Astrocyte (in vitro differentiated cells and primary cell): ENCODE results near the gene RPH3AL. TPM values are rescaled to one million over a fixed set of nuclear protein-coding genes. Genes with fewer than 3 reads are reported as not detected.

Experiments
- DNase-seq: peaks from one replicate; pipeline ENCODE4 v3.0.0-alpha.2; 2010; ENCODE audit warnings: low read depth
- FAIRE-seq: peaks from 2 replicates; lab custom pipeline; 2011; peaks lifted over from hg19 to GRCh38; lab: Jason Lieb, UNC
- H2AFZ ChIP-seq: 2 replicates; pipeline ENCODE4 v1.6.0; 2012; ENCODE audit warnings: low read depth, low read length, inconsistent platforms
- H3K27ac ChIP-seq: 2 replicates; pipeline ENCODE4 v1.5.1; 2011; ENCODE audit warnings: low read depth, low read length, inconsistent platforms
- H3K27me3 ChIP-seq: 2 replicates; pipeline ENCODE4 v1.6.0; 2011; ENCODE audit warnings: low read length, inconsistent platforms; ENCODE audit not compliant: insufficient read depth
- H3K36me3 ChIP-seq: 2 replicates; pipeline ENCODE4 v1.5.1; 2011; ENCODE audit warnings: low read length, inconsistent platforms; ENCODE audit not compliant: insufficient read depth
- H3K4me1 ChIP-seq: 2 replicates; pipeline ENCODE4 v1.5.1; 2011; ENCODE audit warnings: low read length, inconsistent platforms; ENCODE audit not compliant: insufficient read depth
- H3K4me2 ChIP-seq: 2 replicates; pipeline ENCODE4 v1.6.0; 2012; ENCODE audit warnings: low read length, inconsistent platforms
- H3K4me3 ChIP-seq: 2 replicates; pipeline ENCODE4 v1.5.1; 2011; ENCODE audit warnings: low read depth, mild to moderate bottlenecking, low read length, inconsistent platforms; ENCODE audit not compliant: insufficient read depth
- H3K79me2 ChIP-seq: 2 replicates; pipeline ENCODE4 v1.6.0; 2012; ENCODE audit warnings: mild to moderate bottlenecking, low read length, inconsistent platforms; ENCODE audit not compliant: insufficient read depth
- H3K9ac ChIP-seq: 2 replicates; pipeline ENCODE4 v1.6.0; 2012; ENCODE audit warnings: mild to moderate bottlenecking, low read length, inconsistent platforms
- H3K9me3 ChIP-seq: 2 replicates; pipeline ENCODE4 v1.5.1; 2012; ENCODE audit warnings: low read depth, mild to moderate bottlenecking, low read length, inconsistent platforms; ENCODE audit not compliant: insufficient read depth
- H4K20me1 ChIP-seq: 2 replicates; pipeline ENCODE4 v1.6.0; 2012; ENCODE audit warnings: low read length, inconsistent platforms; ENCODE audit not compliant: insufficient read depth
- H3K27ac Mint-ChIP-seq: one replicate; pipeline ENCODE4 v1.8.0; 2021; ENCODE audit warnings: mild to moderate bottlenecking, mixed read lengths; ENCODE audit not compliant: unreplicated experiment
- H3K27me3 Mint-ChIP-seq: one replicate; pipeline ENCODE4 v1.8.0; 2021; ENCODE audit warnings: low read depth, mixed read lengths; ENCODE audit not compliant: unreplicated experiment
- H3K36me3 Mint-ChIP-seq: one replicate; pipeline ENCODE4 v1.8.0; 2021; ENCODE audit warnings: low read depth, mixed read lengths; ENCODE audit not compliant: unreplicated experiment
- H3K4me1 Mint-ChIP-seq: one replicate; pipeline ENCODE4 v1.8.0; 2021; ENCODE audit warnings: low read depth, mixed read lengths; ENCODE audit not compliant: unreplicated experiment
- H3K4me3 Mint-ChIP-seq: one replicate; pipeline ENCODE4 v1.8.0; 2021; ENCODE audit warnings: mild to moderate bottlenecking, moderate library complexity, mixed read lengths; ENCODE audit not compliant: unreplicated experiment
- H3K9me3 Mint-ChIP-seq: one replicate; pipeline ENCODE4 v1.8.0; 2021; ENCODE audit warnings: mild to moderate bottlenecking, mixed read lengths; ENCODE audit not compliant: unreplicated experiment
- CTCF ChIP-seq: IDR thresholded peaks from 2 replicates; pipeline ENCODE4 v1.5.1; 2011; ENCODE audit warnings: low read depth, mild to moderate bottlenecking, inconsistent platforms, low read length, moderate library complexity; ENCODE audit not compliant: insufficient read depth
- EZH2 ChIP-seq: IDR thresholded peaks from 2 replicates; pipeline ENCODE4 v1.6.1; 2012; ENCODE audit warnings: mild to moderate bottlenecking, low read length, inconsistent platforms; ENCODE audit not compliant: insufficient read depth
- total RNA-seq: library from RNA; stranded (reverse); gene quantifications from 2 replicates; pipeline ENCODE4 v1.2.1, GENCODE V29; 2021

The RPH3AL gene
- total RNA-seq, 1 donor from 2014 or later, result 3.7 TPM

- peaks cover 5% of the 10 kb centered on the region for H3K27me3 ChIP-seq
- H3K9me3 Mint-ChIP-seq, result peaks cover 6% of the 10 kb centered on the region
- H2AFZ ChIP-seq, result no peak overlapping the region
- no peak overlapping the region for H3K27ac ChIP-seq
- TF ChIP-seq EZH2 (no peak), CTCF (no peak)
- no peaks in the 10 kb centered on the region for H4K20me1 ChIP-seq
- no peaks in the 10 kb centered on the region for H3K4me1 Mint-ChIP-seq
- H3K36me3 ChIP-seq, result no peaks in the 10 kb centered on the region
- no peaks in the 10 kb centered on the region for H3K79me2 ChIP-seq
- no peaks in the 10 kb centered on the region for H3K4me1 ChIP-seq
- no peak overlapping the region for H3K27ac Mint-ChIP-seq
- H3K27me3 Mint-ChIP-seq, result peaks cover 5% of the 10 kb centered on the region
- H3K9ac ChIP-seq, result no peak overlapping the region
- no peak overlapping the region for H3K4me3 ChIP-seq
- peaks cover 4% of the 10 kb centered on the region for H3K36me3 Mint-ChIP-seq
- H3K4me3 Mint-ChIP-seq, result no peak overlapping the region
- no peak for FAIRE-seq
- no peak overlapping the region for H3K4me2 ChIP-seq
- DNase-seq, result no peak
- H3K9me3 ChIP-seq, result no peaks in the 10 kb centered on the region
Measured at GRCh38 chr17:360092-360750, 7.6 kb upstream of the RPH3AL start.

- Mint-ChIP-seq H3K9me3 (peaks cover 6% of the 10 kb centered on the region), H3K27ac (no peak overlapping the region), H3K27me3 (peaks cover 3% of the 10 kb centered on the region), H3K36me3 (peaks cover 4% of the 10 kb centered on the region), H3K4me3 (no peak overlapping the region), H3K4me1 (no peaks in the 10 kb centered on the region)
- DNase-seq (no peak), FAIRE-seq (no peak)
- Histone ChIP-seq H2AFZ (no peak overlapping the region), H3K4me3 (no peak overlapping the region), H3K27me3 (peaks cover 5% of the 10 kb centered on the region), H4K20me1 (no peaks in the 10 kb centered on the region), H3K79me2 (no peaks in the 10 kb centered on the region), H3K9me3 (no peaks in the 10 kb centered on the region), H3K4me1 (no peaks in the 10 kb centered on the region), H3K27ac (no peak overlapping the region), H3K36me3 (no peaks in the 10 kb centered on the region), H3K4me2 (no peak overlapping the region), H3K9ac (no peak overlapping the region)
- TF ChIP-seq EZH2 (no peak), CTCF (no peak)
Measured at GRCh38 chr17:358491-359151, 6.0 kb upstream of the RPH3AL start.

GRCh38 chr17:357644-358043, 5.0 kb upstream of the RPH3AL start:
- no peak for FAIRE-seq
- Mint-ChIP-seq H3K27me3 (peaks cover 3% of the 10 kb centered on the region), H3K9me3 (peaks cover 6% of the 10 kb centered on the region), H3K4me1 (peaks cover 3% of the 10 kb centered on the region), H3K27ac (no peak overlapping the region), H3K4me3 (no peak overlapping the region), H3K36me3 (peaks cover 4% of the 10 kb centered on the region)
- Histone ChIP-seq H3K9me3 (no peaks in the 10 kb centered on the region), H3K4me1 (peaks cover under 1% of the 10 kb centered on the region), H3K79me2 (no peaks in the 10 kb centered on the region), H3K36me3 (no peaks in the 10 kb centered on the region), H3K4me3 (no peak overlapping the region), H3K4me2 (no peak overlapping the region), H3K27ac (no peak overlapping the region), H2AFZ (no peak overlapping the region), H3K27me3 (peaks cover 5% of the 10 kb centered on the region), H4K20me1 (no peaks in the 10 kb centered on the region), H3K9ac (no peak overlapping the region)
- TF ChIP-seq CTCF, result no peak
- no peak for TF ChIP-seq EZH2
- no peak for DNase-seq
